Smooth muscle cell (in vitro differentiated cells): Measurements from ENCODE around the gene PITPNM3. TPM values are rescaled to one million over a fixed set of nuclear protein-coding genes. Genes with fewer than 3 reads are reported as not detected.

Experiments used
- DNase-seq: peaks from one replicate; lab custom pipeline; 2025; ENCODE audit not compliant: unreplicated experiment; lab: John Stamatoyannopoulos, UW
- H2AFZ ChIP-seq: fragments of 200-600 bp; sonication (generic); 2 replicates; pipeline ENCODE4 v1.6.0; 2016; ENCODE audit warnings: antibody characterized with exemption, low read depth, mild to moderate bottlenecking
- H3F3A ChIP-seq: fragments of 200-600 bp; sonication (generic); 2 replicates; pipeline ENCODE4 v1.6.0; 2017; ENCODE audit warnings: antibody characterized with exemption, low read depth
- H3K27ac ChIP-seq: fragments of 200-600 bp; sonication (generic); 2 replicates; pipeline ENCODE4 v1.5.1; 2016; ENCODE audit warnings: low read depth, mild to moderate bottlenecking
- H3K27me3 ChIP-seq: fragments of 200-600 bp; sonication (generic); 2 replicates; pipeline ENCODE4 v1.6.1; 2016; ENCODE audit warnings: low read depth, mild to moderate bottlenecking
- H3K36me3 ChIP-seq: fragments of 200-600 bp; sonication (generic); 2 replicates; pipeline ENCODE4 v1.5.1; 2016; ENCODE audit warnings: low read depth
- H3K4me1 ChIP-seq: fragments of 200-600 bp; sonication (generic); 2 replicates; pipeline ENCODE4 v1.5.1; 2016; ENCODE audit warnings: low read depth
- H3K4me2 ChIP-seq: fragments of 200-600 bp; sonication (generic); 2 replicates; pipeline ENCODE4 v1.6.0; 2016; ENCODE audit warnings: mild to moderate bottlenecking
- H3K4me3 ChIP-seq: fragments of 200-600 bp; sonication (generic); 2 replicates; pipeline ENCODE4 v1.5.1; 2016; ENCODE audit warnings: mild to moderate bottlenecking
- H3K79me2 ChIP-seq: fragments of 200-600 bp; sonication (generic); 2 replicates; pipeline ENCODE4 v1.6.0; 2016; ENCODE audit warnings: low read depth, mild to moderate bottlenecking
- H3K9ac ChIP-seq: fragments of 200-600 bp; sonication (generic); 2 replicates; pipeline ENCODE4 v1.6.0; 2016; ENCODE audit warnings: low read depth
- H3K9me3 ChIP-seq: fragments of 200-600 bp; sonication (generic); replicated peaks from 2 replicates; pipeline ENCODE4 v1.5.1; 2016; ENCODE audit warnings: low read depth
- H4K20me1 ChIP-seq: fragments of 200-600 bp; sonication (generic); 2 replicates; pipeline ENCODE4 v1.6.0; 2016; ENCODE audit warnings: low read depth
- CTCF ChIP-seq: fragments of 200-600 bp; sonication (generic); IDR thresholded peaks from 2 replicates; pipeline ENCODE4 v1.5.1; 2017; ENCODE audit warnings: borderline replicate concordance, mild to moderate bottlenecking, antibody characterized with exemption; ENCODE audit not compliant: insufficient read depth, poor library complexity, severe bottlenecking
- WGBS: methylation state at CpG from one replicate; pipeline ENCODE4 v1.1.7; 2016; ENCODE audit warnings: low lambda C conversion rate; 5-methylcytosine and 5-hydroxymethylcytosine counted together
- polyA plus RNA-seq: library from polyadenylated mRNA; unstranded; fragments of >200 nt; fragmentation: Nextera tagmentation; extraction: Ambion mirVana; gene quantifications from 2 replicates; pipeline ENCODE4 v1.2.1, GENCODE V29; 2016
- total RNA-seq: library from RNA; depleted of rRNA; stranded (reverse); fragments of >200 nt; gene quantifications from 2 replicates; pipeline ENCODE4 v1.2.3, GENCODE V29; 2014

PITPNM3 gene
- total and polyA plus RNA-seq, 2 experiments from 2014 or later = 2.4 to 2.6 TPM

GRCh38 chr17:6530324-6530920 is 25.9 kb downstream of the PITPNM3 start:
- WGBS = 80% methylated on average over 5 of the region's 5 CpGs

GRCh38 chr17:6528557-6528956 is 27.8 kb downstream of the PITPNM3 start:
- H2AFZ ChIP-seq = no peak overlapping the region
- DNase-seq = no peak
- H4K20me1 ChIP-seq = no peaks in the 10 kb centered on the region
- no peaks in the 10 kb centered on the region for H3K9me3 ChIP-seq
- no peaks in the 10 kb centered on the region for H3K36me3 ChIP-seq
- no peak overlapping the region for H3K4me3 ChIP-seq
- H3F3A ChIP-seq = no peaks in the 10 kb centered on the region
- H3K4me2 ChIP-seq = no peak overlapping the region
- H3K27me3 ChIP-seq = no peaks in the 10 kb centered on the region
- H3K4me1 ChIP-seq = no peaks in the 10 kb centered on the region
- H3K79me2 ChIP-seq = no peaks in the 10 kb centered on the region
- TF ChIP-seq CTCF = no peak
- WGBS = 70% methylated on average over 3 of the region's 3 CpGs
- no peak overlapping the region for H3K9ac ChIP-seq
- no peak overlapping the region for H3K27ac ChIP-seq

More at GRCh38 chr17:6530324-6530920, 25.9 kb downstream of the PITPNM3 start:
- Histone ChIP-seq H3K4me1 (no peaks in the 10 kb centered on the region), H3K79me2 (no peaks in the 10 kb centered on the region), H3K27ac (no peak overlapping the region), H3K36me3 (no peaks in the 10 kb centered on the region), H3K4me2 (no peak overlapping the region), H3K27me3 (no peaks in the 10 kb centered on the region), H3F3A (no peaks in the 10 kb centered on the region), H3K9ac (no peak overlapping the region), H4K20me1 (no peaks in the 10 kb centered on the region), H3K4me3 (no peak overlapping the region), H3K9me3 (no peaks in the 10 kb centered on the region), H2AFZ (no peak overlapping the region)
- no peak for DNase-seq
- no peak for TF ChIP-seq CTCF

GRCh38 chr17:6526362-6527152 is 29.8 kb downstream of the PITPNM3 start:
- DNase-seq = no peak
- Histone ChIP-seq H3K27me3 (no peaks in the 10 kb centered on the region), H3K4me1 (no peaks in the 10 kb centered on the region), H3K4me3 (no peak overlapping the region), H3K9ac (no peak overlapping the region), H3K27ac (no peak overlapping the region), H3F3A (no peaks in the 10 kb centered on the region), H3K36me3 (no peaks in the 10 kb centered on the region), H3K4me2 (no peak overlapping the region), H4K20me1 (no peaks in the 10 kb centered on the region), H2AFZ (no peak overlapping the region), H3K79me2 (no peaks in the 10 kb centered on the region), H3K9me3 (no peaks in the 10 kb centered on the region)
- 90% methylated on average over 6 of the region's 6 CpGs for WGBS
- no peak for TF ChIP-seq CTCF
